Measurements from ENCODE around the gene PCNX2.

- TF ChIP-seq ZSCAN18 (tag by site-specific recombination; IDR thresholded peaks at IDR 0.05) (no peak), YY2 (tag by site-specific recombination; IDR thresholded peaks at IDR 0.05) (no peak), SP3 (tag by site-specific recombination; IDR thresholded peaks at IDR 0.05) (no peak), ZFP37 (tag by site-specific recombination; IDR thresholded peaks at IDR 0.05) (no peak), ZFHX2 (tag by site-specific recombination; conservative IDR thresholded peaks at IDR 0.05) (no peak), ZBTB17 (tag by site-specific recombination; IDR thresholded peaks at IDR 0.05) (no peak), TCF7L2 (IDR thresholded peaks at IDR 0.05; ENCODE audit: borderline replicate concordance, low read depth, low read length) (no peak), REST (tag by site-specific recombination; IDR thresholded peaks at IDR 0.05) (no peak), GLIS1 (tag by site-specific recombination; IDR thresholded peaks at IDR 0.05) (no peak), KLF10 (tag by site-specific recombination; IDR thresholded peaks at IDR 0.05) (no peak), ZNF777 (tag by site-specific recombination; IDR thresholded peaks at IDR 0.05; ENCODE audit: borderline replicate concordance) (no peak)
These were observed 320.6 kb downstream of the PCNX2 start for GRCh38 chr1:232974971-232975370.
